HG03175 (cell line): ENCODE measurements around the gene MT3.
A peak's percentile ranks its signal among the peaks of the same experiment; 100 is the strongest.

Experiments used
- ATAC-seq: cut with Tn5 transposase; IDR thresholded peaks from one replicate; pipeline ENCODE4 v1.9.1; 2021; ENCODE audit warnings: mild to moderate bottlenecking, moderate library complexity; ENCODE audit not compliant: unreplicated experiment

The MT3 gene

GRCh38 chr16:56589141-56590039 lies at the start of gene MT3:
TSS of gene MT3 (plus strand) at chr16:56589528. CDS start at chr16:56589591, 63 bp downstream.
- no peak for ATAC-seq

- no peak for ATAC-seq
Measured at GRCh38 chr16:56539656-56540055, 49.7 kb upstream of the MT3 start.

GRCh38 chr16:56542039-56542438 lies 47.3 kb upstream of the MT3 start:
- ATAC-seq = no peak

GRCh38 chr16:56547120-56547948 lies 42.0 kb upstream of the MT3 start:
- no peak for ATAC-seq

GRCh38 chr16:56547949-56548567 lies 41.3 kb upstream of the MT3 start:
- ATAC-seq = no peak

- no peak for ATAC-seq
Measured at GRCh38 chr16:56549161-56549560, 40.2 kb upstream of the MT3 start.

- no peak for ATAC-seq
Measured at GRCh38 chr16:56549744-56550385, 39.5 kb upstream of the MT3 start.

GRCh38 chr16:56551796-56552738 lies 37.3 kb upstream of the MT3 start:
- no peak for ATAC-seq

- no peak for ATAC-seq
Measured at GRCh38 chr16:56554441-56554840, 34.9 kb upstream of the MT3 start.

- no peak for ATAC-seq
Measured at GRCh38 chr16:56558024-56558747, 31.1 kb upstream of the MT3 start.

- no peak for ATAC-seq
Measured at GRCh38 chr16:56559109-56559508, 30.2 kb upstream of the MT3 start.

GRCh38 chr16:56560447-56560846 lies 28.9 kb upstream of the MT3 start:
- no peak for ATAC-seq

- no peak for ATAC-seq
Measured at GRCh38 chr16:56561126-56561525, 28.2 kb upstream of the MT3 start.

- no peak for ATAC-seq
Measured at GRCh38 chr16:56564793-56565477, 24.4 kb upstream of the MT3 start, which contains the start of gene MT4. TSS of gene MT4 (plus strand) at chr16:56565073. CDS start at chr16:56565129, 56 bp downstream.

- no peak for ATAC-seq
Measured at GRCh38 chr16:56569971-56570370, 19.4 kb upstream of the MT3 start.

- no peak for ATAC-seq
Measured at GRCh38 chr16:56571525-56571924, 17.8 kb upstream of the MT3 start.

GRCh38 chr16:56574625-56575024 lies 14.7 kb upstream of the MT3 start:
- ATAC-seq = no peak

- peak; percentile 95 for ATAC-seq
Measured at GRCh38 chr16:56576585-56577299, 12.6 kb upstream of the MT3 start.
